Natural killer cell (primary cell): ENCODE measurements around the gene SMIM30. TPM values are rescaled to one million over a fixed set of nuclear protein-coding genes. Genes with fewer than 3 reads are reported as not detected.

ENCODE experiments used
- ATAC-seq, 3 donors: fragments of 150-1000 bp in 2 of 3; fragments of 200-7000 bp in 1 of 3; cut with Tn5 transposase; 1 replicate in 1 of 3; 2 replicates in 2 of 3; pipeline ENCODE4 v1.10.0; 2021; ENCODE audit warnings: mild to moderate bottlenecking in 2 of 3, moderate library complexity in 2 of 3
- DNase-seq, 2 donors: peaks; one replicate each; pipeline versions ENCODE4 v3.0.0 to v3.0.0-alpha.2; 2013 to 2021; ENCODE audit warnings: mixed read lengths in 1 of 2
- H3K27ac ChIP-seq: one replicate; pipeline ENCODE4 v1.5.1; 2013; ENCODE audit warnings: mild to moderate bottlenecking, low read length
- H3K27me3 ChIP-seq: one replicate; pipeline ENCODE4 v1.6.1; 2013; ENCODE audit warnings: low read length; ENCODE audit not compliant: control insufficient read depth, insufficient read depth
- H3K36me3 ChIP-seq: one replicate; pipeline ENCODE4 v1.6.1; 2013; ENCODE audit warnings: low read length; ENCODE audit not compliant: control insufficient read depth, insufficient read depth
- H3K4me1 ChIP-seq: one replicate; pipeline ENCODE4 v1.6.1; 2013; ENCODE audit warnings: low read length; ENCODE audit not compliant: control insufficient read depth, insufficient read depth
- H3K4me3 ChIP-seq: one replicate; pipeline ENCODE4 v1.5.1; 2013; ENCODE audit warnings: low read length
- H3K9me3 ChIP-seq: one replicate; pipeline ENCODE4 v1.6.1; 2013; ENCODE audit warnings: low read length; ENCODE audit not compliant: control insufficient read depth, insufficient read depth
- H3K27ac Mint-ChIP-seq, 2 donors: one replicate each; pipeline ENCODE4 v1.8.0; 2022; ENCODE audit warnings: mild to moderate bottlenecking in 2 of 2, mixed read lengths in 2 of 2, moderate library complexity in 1 of 2
- H3K27me3 Mint-ChIP-seq, 2 donors: one replicate each; pipeline ENCODE4 v1.8.0; 2022; ENCODE audit warnings: low read depth in 2 of 2, mixed read lengths in 2 of 2
- H3K36me3 Mint-ChIP-seq: one replicate; pipeline ENCODE4 v1.8.0; 2022; ENCODE audit warnings: mixed read lengths
- H3K4me1 Mint-ChIP-seq, 2 donors: one replicate each; pipeline ENCODE4 v1.8.0; 2022; ENCODE audit warnings: mixed read lengths in 2 of 2
- H3K4me3 Mint-ChIP-seq: one replicate; pipeline ENCODE4 v1.8.0; 2022; ENCODE audit warnings: mild to moderate bottlenecking, moderate library complexity, mixed read lengths
- H3K9me3 Mint-ChIP-seq, 2 donors: one replicate each; pipeline ENCODE4 v1.8.0; 2022; ENCODE audit warnings: mixed read lengths in 2 of 2
- WGBS: methylation state at CpG from one replicate; pipeline ENCODE4 v1.1.7; 2013; ENCODE audit warnings: missing lambda C conversion rate; ENCODE audit not compliant: insufficient coverage; 5-methylcytosine and 5-hydroxymethylcytosine counted together
- intact Hi-C: fragments of 100-400 bp; cut with micrococcal nuclease; formaldehyde crosslinking; loops from one replicate; pipeline ENCODE4 v1.14.2; 2022
- total RNA-seq, 4 donors: library from RNA; stranded (reverse); fragments of 120-200 nt in 1 of 4; gene quantifications; one replicate each; pipeline versions ENCODE4 v1.2.3 to v1.2.4, GENCODE V29; 2013 to 2022
- TF ChIP-seq, protein P1 (sequence below): fragments of 200-600 bp; IDR thresholded peaks from one replicate; pipeline ENCODE4 v1.8.0; 2022; ENCODE audit warnings: antibody characterized with exemption

Gene SMIM30
- total RNA-seq, 3 donors from 2014 or later (not counting 1 experiment from before 2014, with no cell fraction given), result 5.5 to 7.6 (median 6.6) TPM

GRCh38 chr7:113140956-113141355, 22.6 kb upstream of the SMIM30 start:
- H3K4me1 ChIP-seq, result no peaks in the 10 kb centered on the region
- H3K27ac ChIP-seq, result no peak overlapping the region
- no peaks in the 10 kb centered on the region for H3K36me3 ChIP-seq
- DNase-seq, result no peak
- peaks cover 0 to 2% of the 10 kb centered on the region in 2 donors for H3K9me3 Mint-ChIP-seq
- H3K27me3 Mint-ChIP-seq, result peaks cover 0 to 6% of the 10 kb centered on the region in 2 donors
- no peak overlapping the region for H3K4me3 ChIP-seq
- H3K4me3 Mint-ChIP-seq, result no peak overlapping the region
- no peaks in the 10 kb centered on the region for H3K27me3 ChIP-seq
- intact Hi-C loops, result no loop called here
- no peak for ATAC-seq
- H3K9me3 ChIP-seq, result no peaks in the 10 kb centered on the region
- no peak overlapping the region for H3K27ac Mint-ChIP-seq
- H3K36me3 Mint-ChIP-seq, result no peaks in the 10 kb centered on the region
- 75% methylated on average over 4 of the region's 4 CpGs for WGBS
- TF ChIP-seq, protein P1, sequence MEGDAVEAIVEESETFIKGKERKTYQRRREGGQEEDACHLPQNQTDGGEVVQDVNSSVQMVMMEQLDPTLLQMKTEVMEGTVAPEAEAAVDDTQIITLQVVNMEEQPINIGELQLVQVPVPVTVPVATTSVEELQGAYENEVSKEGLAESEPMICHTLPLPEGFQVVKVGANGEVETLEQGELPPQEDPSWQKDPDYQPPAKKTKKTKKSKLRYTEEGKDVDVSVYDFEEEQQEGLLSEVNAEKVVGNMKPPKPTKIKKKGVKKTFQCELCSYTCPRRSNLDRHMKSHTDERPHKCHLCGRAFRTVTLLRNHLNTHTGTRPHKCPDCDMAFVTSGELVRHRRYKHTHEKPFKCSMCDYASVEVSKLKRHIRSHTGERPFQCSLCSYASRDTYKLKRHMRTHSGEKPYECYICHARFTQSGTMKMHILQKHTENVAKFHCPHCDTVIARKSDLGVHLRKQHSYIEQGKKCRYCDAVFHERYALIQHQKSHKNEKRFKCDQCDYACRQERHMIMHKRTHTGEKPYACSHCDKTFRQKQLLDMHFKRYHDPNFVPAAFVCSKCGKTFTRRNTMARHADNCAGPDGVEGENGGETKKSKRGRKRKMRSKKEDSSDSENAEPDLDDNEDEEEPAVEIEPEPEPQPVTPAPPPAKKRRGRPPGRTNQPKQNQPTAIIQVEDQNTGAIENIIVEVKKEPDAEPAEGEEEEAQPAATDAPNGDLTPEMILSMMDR, result no peak
- H3K4me1 Mint-ChIP-seq, result peaks cover 0 to 4% of the 10 kb centered on the region in 2 donors

DNA sequence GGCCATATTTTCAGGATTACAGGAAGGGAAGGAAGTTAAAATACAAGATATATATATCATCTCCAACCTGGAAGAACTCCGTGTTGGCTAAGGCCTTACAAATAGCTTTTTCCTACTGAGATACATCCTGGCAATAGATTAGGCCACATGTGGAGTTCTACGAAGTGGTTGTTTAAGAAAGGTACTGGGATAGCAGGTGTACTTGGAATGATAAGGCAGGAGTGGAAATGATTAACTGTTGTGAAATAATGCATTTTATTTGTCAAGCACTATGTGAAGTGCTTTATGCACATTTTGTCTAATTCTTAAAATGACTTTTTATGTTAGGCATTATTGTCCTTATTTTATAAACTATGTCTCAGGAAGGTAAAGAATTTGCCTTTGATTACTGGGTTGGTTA, 18.9 kb upstream of the SMIM30 start:
- Histone ChIP-seq H3K27ac (no peak overlapping the region), H3K27me3 (no peaks in the 10 kb centered on the region), H3K4me3 (no peak overlapping the region), H3K4me1 (no peaks in the 10 kb centered on the region), H3K36me3 (no peaks in the 10 kb centered on the region), H3K9me3 (no peaks in the 10 kb centered on the region)
- H3K4me1 Mint-ChIP-seq, result no peaks in the 10 kb centered on the region
- H3K27ac Mint-ChIP-seq, result no peak overlapping the region
- H3K4me3 Mint-ChIP-seq, result no peak overlapping the region
- H3K27me3 Mint-ChIP-seq, result peaks cover 10% of the 10 kb centered on the region in 2 donors
- WGBS, result 100% methylated on average over 2 of the region's 2 CpGs
- H3K9me3 Mint-ChIP-seq, result peaks cover 0 to 2% of the 10 kb centered on the region in 2 donors
- intact Hi-C loops, result no loop called here
- TF ChIP-seq, protein P1, result no peak
- ATAC-seq, result no peak
- no peaks in the 10 kb centered on the region for H3K36me3 Mint-ChIP-seq
- DNase-seq, result no peak

DNA sequence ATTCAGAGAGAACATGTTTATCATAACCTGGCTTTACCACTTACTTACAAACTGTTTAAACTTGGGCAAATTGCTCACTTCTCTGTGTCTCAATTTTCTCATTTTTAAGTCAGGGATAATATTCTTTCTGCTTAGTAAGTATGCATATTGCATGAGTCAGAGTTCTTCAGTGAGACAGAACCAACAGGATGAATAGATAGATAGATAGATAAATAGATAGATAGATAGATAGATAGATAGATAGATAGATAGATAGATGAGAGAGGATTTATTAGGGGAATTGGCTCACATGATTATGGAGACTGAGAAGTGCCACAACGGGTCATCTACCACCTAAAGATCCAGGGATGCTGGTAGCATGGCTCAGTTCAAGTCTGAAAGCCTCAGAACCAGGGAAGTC, 15.7 kb upstream of the SMIM30 start:
- Histone ChIP-seq H3K4me3 (no peak overlapping the region), H3K27ac (no peak overlapping the region), H3K27me3 (peaks cover 2% of the 10 kb centered on the region), H3K4me1 (no peaks in the 10 kb centered on the region), H3K9me3 (no peaks in the 10 kb centered on the region), H3K36me3 (no peaks in the 10 kb centered on the region)
- H3K4me1 Mint-ChIP-seq, result no peaks in the 10 kb centered on the region
- 79% methylated on average over 1 of the region's 1 CpG for WGBS
- peaks cover 10 to 21% of the 10 kb centered on the region in 2 donors for H3K27me3 Mint-ChIP-seq
- ATAC-seq (no peak), DNase-seq (no peak)
- no peaks in the 10 kb centered on the region for H3K36me3 Mint-ChIP-seq
- H3K27ac Mint-ChIP-seq, result no peak overlapping the region
- TF ChIP-seq, protein P1, result no peak
- H3K4me3 Mint-ChIP-seq, result no peak overlapping the region
- intact Hi-C loops, result no loop called here
- H3K9me3 Mint-ChIP-seq, result no peaks in the 10 kb centered on the region

GRCh38 chr7:113131367-113131766, 13.0 kb upstream of the SMIM30 start:
- H3K27ac Mint-ChIP-seq, result no peak overlapping the region
- 89% methylated on average over 2 of the region's 2 CpGs for WGBS
- intact Hi-C loops, result no loop called here

More at GRCh38 chr7:113131367-113131766, 13.0 kb upstream of the SMIM30 start:
- Histone ChIP-seq H3K4me3 (no peak overlapping the region), H3K27ac (no peak overlapping the region), H3K36me3 (no peaks in the 10 kb centered on the region), H3K9me3 (no peaks in the 10 kb centered on the region), H3K27me3 (peaks cover 2% of the 10 kb centered on the region), H3K4me1 (no peaks in the 10 kb centered on the region)
- Mint-ChIP-seq H3K4me1 (no peaks in the 10 kb centered on the region), H3K4me3 (no peak overlapping the region), H3K9me3 (no peaks in the 10 kb centered on the region), H3K36me3 (no peaks in the 10 kb centered on the region), H3K27me3 (peaks cover 10 to 21% of the 10 kb centered on the region in 2 donors)
- ATAC-seq, result no peak
- no peak for DNase-seq
- TF ChIP-seq, protein P1, result no peak
